Measurements from ENCODE around the gene MINK1.

MINK1 gene

DNA sequence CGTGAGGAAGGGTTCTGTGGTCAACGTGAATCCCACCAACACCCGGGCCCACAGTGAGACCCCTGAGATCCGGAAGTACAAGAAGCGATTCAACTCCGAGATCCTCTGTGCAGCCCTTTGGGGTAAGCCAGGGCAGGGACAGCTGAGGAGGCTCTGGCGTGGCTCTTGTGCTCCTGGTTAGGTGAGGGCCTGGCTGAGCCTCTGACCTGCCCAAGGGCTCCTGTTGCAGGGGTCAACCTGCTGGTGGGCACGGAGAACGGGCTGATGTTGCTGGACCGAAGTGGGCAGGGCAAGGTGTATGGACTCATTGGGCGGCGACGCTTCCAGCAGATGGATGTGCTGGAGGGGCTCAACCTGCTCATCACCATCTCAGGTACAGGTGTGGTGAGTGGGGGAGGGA lies 62.0 kb downstream of the MINK1 start:
- peak overlapping the region; percentile 98; the same call in 1 of the 2 replicates for H3K27ac ChIP-seq
- TF ChIP-seq, protein P1, sequence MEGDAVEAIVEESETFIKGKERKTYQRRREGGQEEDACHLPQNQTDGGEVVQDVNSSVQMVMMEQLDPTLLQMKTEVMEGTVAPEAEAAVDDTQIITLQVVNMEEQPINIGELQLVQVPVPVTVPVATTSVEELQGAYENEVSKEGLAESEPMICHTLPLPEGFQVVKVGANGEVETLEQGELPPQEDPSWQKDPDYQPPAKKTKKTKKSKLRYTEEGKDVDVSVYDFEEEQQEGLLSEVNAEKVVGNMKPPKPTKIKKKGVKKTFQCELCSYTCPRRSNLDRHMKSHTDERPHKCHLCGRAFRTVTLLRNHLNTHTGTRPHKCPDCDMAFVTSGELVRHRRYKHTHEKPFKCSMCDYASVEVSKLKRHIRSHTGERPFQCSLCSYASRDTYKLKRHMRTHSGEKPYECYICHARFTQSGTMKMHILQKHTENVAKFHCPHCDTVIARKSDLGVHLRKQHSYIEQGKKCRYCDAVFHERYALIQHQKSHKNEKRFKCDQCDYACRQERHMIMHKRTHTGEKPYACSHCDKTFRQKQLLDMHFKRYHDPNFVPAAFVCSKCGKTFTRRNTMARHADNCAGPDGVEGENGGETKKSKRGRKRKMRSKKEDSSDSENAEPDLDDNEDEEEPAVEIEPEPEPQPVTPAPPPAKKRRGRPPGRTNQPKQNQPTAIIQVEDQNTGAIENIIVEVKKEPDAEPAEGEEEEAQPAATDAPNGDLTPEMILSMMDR (IDR thresholded peaks at IDR 0.05): no peak
- TF ChIP-seq ZFX (IDR thresholded peaks at IDR 0.05; ENCODE audit: borderline replicate concordance): no peak

DNA sequence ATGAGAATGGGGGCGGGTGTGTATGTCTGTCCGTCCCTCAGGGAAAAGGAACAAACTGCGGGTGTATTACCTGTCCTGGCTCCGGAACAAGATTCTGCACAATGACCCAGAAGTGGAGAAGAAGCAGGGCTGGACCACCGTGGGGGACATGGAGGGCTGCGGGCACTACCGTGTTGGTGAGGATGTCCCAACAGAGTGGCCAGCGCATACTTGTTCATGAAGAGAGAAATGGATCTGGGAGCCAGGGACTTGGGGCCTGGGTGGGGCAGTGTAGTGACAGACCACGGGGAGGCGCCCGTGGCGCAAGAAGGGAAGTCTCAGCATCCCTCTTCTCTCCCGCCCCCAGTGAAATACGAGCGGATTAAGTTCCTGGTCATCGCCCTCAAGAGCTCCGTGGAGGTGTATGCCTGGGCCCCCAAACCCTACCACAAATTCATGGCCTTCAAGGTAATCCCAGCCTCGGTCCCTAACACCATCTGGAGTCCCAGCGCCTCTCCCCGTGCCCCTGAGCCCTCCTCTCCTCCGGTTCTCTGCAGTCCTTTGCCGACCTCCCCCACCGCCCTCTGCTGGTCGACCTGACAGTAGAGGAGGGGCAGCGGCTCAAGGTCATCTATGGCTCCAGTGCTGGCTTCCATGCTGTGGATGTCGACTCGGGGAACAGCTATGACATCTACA lies 62.7 kb downstream of the MINK1 start:
- H3K27ac ChIP-seq: peak overlapping the region; percentile 98
- TF ChIP-seq ZFX (IDR thresholded peaks at IDR 0.05; ENCODE audit: borderline replicate concordance): no peak
- TF ChIP-seq, protein P1 (IDR thresholded peaks at IDR 0.05): peak; percentile 29; the same call in 1 of the 2 replicates

DNA sequence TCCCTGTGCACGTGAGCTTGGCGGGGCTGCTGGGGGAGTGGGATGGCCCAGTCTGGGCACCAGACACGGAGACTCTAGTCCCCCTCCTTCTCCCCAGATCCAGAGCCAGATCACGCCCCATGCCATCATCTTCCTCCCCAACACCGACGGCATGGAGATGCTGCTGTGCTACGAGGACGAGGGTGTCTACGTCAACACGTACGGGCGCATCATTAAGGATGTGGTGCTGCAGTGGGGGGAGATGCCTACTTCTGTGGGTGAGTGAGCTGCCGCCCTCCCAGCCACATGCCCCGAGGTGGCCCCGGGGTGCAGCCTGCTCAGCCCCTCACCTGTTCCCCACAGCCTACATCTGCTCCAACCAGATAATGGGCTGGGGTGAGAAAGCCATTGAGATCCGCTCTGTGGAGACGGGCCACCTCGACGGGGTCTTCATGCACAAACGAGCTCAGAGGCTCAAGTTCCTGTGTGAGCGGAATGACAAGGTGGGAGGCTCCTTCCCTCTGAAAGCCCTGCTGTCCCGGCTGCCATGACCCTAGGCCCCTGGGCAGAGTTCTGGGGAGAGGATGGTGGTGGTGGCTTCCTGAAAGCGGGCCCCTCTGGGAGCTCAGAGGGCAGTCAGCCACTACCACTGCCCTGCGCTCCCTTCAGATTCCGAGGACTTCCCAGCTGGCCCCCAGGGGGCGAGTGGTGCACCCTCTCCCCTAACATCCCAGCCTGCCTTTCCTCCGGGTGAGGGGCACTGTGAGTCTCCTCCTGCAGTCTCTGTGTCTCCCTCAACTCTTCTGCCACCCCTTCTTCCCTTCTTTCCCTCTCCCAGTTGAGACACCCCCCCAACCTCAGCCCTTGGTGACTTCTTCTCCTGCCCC lies 63.4 kb downstream of the MINK1 start:
- peak overlapping the region; percentile 98 for H3K27ac ChIP-seq
- TF ChIP-seq, protein P1 (IDR thresholded peaks at IDR 0.05): no peak
- no peak for TF ChIP-seq ZFX (IDR thresholded peaks at IDR 0.05; ENCODE audit: borderline replicate concordance)

DNA sequence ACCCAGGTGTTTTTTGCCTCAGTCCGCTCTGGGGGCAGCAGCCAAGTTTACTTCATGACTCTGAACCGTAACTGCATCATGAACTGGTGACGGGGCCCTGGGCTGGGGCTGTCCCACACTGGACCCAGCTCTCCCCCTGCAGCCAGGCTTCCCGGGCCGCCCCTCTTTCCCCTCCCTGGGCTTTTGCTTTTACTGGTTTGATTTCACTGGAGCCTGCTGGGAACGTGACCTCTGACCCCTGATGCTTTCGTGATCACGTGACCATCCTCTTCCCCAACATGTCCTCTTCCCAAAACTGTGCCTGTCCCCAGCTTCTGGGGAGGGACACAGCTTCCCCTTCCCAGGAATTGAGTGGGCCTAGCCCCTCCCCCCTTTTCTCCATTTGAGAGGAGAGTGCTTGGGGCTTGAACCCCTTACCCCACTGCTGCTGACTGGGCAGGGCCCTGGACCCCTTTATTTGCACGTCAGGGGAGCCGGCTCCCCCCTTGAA lies 64.1 kb downstream of the MINK1 start:
- TF ChIP-seq, protein P1 (IDR thresholded peaks at IDR 0.05): no peak
- no peak for TF ChIP-seq ZFX (IDR thresholded peaks at IDR 0.05; ENCODE audit: borderline replicate concordance)
- peak overlapping the region; percentile 98 for H3K27ac ChIP-seq

DNA sequence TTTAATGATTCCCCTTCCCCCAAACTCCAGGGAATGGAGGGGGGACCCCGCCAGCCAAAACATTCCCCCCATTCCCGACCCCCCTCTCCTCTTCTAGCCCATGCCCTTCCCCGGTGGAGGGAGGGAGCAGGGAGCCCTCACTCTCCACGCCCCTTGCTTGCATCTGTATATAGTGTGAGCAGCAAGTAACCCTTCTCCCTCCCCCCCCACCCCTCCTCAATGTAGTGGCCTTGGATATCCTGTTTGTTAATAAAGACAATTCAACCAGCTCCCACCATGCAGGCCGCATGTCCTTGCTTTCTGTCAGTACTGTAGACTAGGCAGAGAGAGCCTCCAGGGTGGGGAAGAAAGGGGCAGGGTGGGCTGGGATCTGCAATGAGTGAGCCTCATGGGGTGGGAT lies 64.6 kb downstream of the MINK1 start:
- TF ChIP-seq ZFX (IDR thresholded peaks at IDR 0.05; ENCODE audit: borderline replicate concordance): no peak
- TF ChIP-seq, protein P1 (IDR thresholded peaks at IDR 0.05): no peak
- H3K27ac ChIP-seq: peak overlapping the region; percentile 98

DNA sequence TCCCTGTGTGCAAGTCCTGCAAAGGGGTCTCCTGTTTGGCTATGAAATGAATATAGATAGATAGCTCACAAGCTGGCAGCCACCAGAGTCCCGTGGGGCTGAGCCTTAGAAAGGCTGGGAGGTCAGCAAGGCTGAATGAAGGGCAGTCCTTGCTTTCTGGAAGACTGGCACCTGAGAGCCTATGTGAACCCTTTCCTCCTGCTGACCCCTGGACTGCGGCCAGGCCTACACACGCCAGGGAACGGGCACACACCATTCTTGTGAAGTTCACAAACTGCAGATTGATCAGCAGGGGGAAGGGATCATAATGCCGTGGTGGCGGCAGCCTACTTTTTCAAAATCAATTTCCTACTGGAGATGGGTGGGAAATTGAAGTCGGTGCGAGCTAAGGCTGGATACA lies 65.2 kb downstream of the MINK1 start:
- no peak for TF ChIP-seq ZFX (IDR thresholded peaks at IDR 0.05; ENCODE audit: borderline replicate concordance)
- TF ChIP-seq, protein P1 (IDR thresholded peaks at IDR 0.05): no peak
- peak overlapping the region; percentile 98 for H3K27ac ChIP-seq

All from 22Rv1 (cell line).